Embryonic facial prominence (tissue), 1 donor: Measurements from ENCODE around the gene FMNL2.

Source experiments
- DNase-seq: peaks from one replicate; pipeline ENCODE4 v3.0.0-alpha.2; 2016; ENCODE audit errors: extremely low spot score

The FMNL2 gene

DNA sequence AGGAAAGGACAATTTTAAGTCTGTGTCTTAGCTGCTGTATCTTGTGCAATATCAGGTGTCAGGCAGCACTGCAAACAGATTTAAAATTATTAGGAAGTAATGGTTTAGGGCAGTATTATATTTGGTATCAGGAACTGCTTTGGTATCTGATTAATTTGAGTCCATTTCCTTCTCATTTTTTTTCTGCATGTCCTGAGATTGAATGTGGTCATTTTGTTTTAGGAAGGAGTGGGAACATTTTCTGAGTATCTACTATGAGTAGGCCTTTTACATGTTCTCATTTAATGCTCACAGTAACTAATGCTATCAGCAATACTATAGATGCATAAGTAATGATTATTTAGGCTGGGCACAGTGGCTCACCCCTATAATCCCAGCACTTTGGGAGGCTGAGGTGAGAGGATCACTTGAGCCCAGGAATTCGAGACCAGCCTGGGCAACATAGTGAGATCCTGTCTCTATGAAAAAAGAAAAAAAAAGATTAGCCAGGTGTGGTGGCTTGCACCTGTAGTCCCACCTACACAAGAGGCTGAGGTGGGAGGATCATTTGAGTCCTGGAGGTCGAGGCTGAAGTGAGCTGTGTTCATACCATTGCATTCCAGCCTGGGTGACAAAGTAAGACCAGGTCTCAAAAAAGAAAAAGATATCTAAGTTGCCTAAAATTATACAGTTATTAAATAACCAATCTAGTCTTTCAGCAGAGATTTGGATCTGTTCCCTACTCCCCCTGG lies 4.7 kb downstream of the FMNL2 start:
- no peak for DNase-seq

DNA sequence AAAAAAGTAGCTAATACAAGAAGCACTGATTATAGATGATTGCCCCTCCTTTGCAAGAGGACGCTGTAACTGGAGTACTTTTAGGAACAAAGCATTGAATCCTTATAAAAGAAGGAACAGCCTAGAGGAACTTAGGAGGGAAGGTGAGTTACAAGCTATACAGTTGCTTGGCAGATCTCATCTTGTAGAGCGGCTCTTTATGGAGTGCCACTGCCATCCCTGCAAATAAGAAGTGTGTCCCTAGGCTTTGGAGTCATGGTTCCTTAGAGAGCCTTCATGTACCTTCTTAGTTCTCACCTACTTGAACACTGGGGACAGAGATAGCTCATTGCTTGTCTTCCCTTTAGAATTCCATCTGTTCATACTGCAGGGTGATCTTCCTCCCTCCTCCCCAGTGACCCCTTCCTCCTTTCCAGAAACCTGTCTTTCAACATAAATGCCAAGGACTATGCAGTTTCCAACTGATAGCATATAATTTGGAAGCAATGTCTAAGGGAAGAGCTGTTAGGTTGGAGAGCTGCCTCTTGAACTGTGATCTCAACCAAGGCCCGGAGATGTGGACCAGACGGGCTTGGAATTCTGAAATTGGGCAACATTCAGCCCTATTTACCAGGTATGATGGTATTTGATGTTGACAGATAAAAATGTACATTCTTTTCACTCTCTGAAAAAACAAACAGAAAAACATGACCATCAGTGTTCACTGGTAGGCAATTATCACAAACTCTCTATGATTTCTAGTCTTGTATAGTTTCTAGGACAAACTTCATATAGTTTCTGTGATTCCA lies 7.5 kb downstream of the FMNL2 start:
- DNase-seq: no peak

DNA sequence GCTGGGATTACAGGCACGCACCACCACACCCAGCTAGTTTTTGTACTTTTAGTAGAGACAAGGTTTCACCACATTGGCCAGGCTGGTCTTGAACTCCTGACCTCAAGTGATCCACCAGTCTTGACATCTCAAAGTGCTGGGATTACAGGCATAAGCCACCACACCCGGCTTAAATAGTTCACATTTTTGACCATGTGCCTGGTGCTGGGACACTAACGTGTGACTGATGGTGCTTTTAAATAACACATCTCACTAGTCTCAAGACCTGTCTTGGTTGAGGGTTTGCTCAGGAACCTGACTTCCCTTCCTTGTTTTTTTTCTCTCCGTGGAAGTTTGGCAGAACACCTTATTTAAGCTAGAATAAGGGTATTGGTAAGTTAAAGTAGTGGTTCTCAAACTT lies 8.5 kb downstream of the FMNL2 start:
- DNase-seq: no peak

- no peak for DNase-seq
These were observed 9.7 kb downstream of the FMNL2 start for GRCh38 chr2:152344579-152345195.

- DNase-seq: no peak
These were observed 12.1 kb downstream of the FMNL2 start for GRCh38 chr2:152347076-152347475.

DNA sequence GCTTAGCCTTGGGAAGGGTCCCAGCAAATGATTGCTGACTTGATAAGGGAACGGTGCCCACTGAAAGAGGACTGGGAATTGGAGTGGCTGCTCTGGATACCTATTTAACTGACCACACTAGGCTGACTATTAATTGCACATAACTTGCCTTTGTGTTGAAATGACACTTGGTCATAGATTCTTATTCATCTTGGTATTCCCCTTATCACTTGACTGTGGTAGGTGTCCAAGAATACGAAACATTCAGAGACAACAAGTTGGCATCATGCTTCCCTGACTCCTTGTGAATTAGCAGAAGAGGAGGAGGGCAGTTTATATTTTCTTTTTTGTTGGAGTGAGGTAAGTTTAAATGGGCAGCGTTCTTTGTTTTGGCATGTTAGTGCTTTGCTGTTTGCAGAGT lies 13.4 kb downstream of the FMNL2 start:
- DNase-seq: no peak

- no peak for DNase-seq
These were observed 14.4 kb downstream of the FMNL2 start for GRCh38 chr2:152349416-152349815.

GRCh38 chr2:152350155-152350679 lies 15.2 kb downstream of the FMNL2 start:
- DNase-seq: no peak

- DNase-seq: no peak
These were observed 17.6 kb downstream of the FMNL2 start for GRCh38 chr2:152352616-152353015.

DNA sequence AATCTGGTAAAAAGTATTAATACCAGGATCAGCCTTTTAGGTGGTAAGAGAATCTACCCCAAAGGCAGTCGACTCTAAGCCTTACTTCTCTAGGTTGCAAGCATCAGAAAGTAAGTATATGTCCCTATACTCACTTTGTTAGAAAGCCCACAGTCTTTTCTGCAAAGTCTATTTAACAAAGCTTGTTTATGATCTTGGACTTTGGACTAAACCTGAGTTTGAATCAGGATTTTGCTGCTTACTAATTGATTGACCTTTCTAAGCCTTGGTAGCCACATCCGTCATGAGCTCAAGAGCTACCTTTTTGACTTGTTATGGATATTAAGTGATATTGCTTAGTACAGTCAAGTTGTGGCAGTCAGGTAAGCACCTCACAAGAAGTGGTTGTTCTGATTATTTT lies 18.4 kb downstream of the FMNL2 start:
- DNase-seq: no peak

DNA sequence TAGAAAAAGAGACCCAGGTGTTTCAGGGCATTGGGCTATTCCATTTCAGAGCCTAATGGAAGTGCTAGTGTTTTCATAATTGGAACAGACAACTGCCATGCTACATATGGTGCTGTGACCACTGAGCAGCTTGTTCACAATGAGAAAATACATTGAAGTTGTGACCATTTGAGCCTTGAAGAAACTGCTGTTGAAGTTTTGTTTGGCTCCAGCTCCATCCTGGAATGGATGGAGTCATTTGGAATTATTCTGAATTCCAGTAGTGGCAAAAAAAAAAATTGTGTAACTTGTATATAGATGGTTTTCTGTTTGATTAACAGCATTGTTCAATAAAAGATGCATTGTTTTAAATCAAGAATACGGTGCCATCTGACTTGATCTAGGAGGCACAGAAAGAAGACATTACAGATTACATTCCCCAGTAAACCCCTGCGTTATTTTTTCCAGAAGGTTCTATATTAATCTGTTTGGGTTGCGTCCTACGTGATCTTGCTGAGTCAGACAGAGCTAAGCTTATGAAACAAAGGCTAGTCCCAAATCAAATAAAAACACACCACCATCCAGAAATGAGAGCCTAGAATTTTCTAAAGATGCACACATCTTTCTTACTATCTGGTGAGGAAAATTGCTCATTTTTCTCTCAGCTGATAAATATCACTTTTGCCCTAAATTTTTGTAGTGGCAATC lies 19.2 kb downstream of the FMNL2 start:
- no peak for DNase-seq

- DNase-seq: no peak
These were observed 19.9 kb downstream of the FMNL2 start for GRCh38 chr2:152354909-152355308.

GRCh38 chr2:152355409-152355831 lies 20.4 kb downstream of the FMNL2 start:
- no peak for DNase-seq

DNA sequence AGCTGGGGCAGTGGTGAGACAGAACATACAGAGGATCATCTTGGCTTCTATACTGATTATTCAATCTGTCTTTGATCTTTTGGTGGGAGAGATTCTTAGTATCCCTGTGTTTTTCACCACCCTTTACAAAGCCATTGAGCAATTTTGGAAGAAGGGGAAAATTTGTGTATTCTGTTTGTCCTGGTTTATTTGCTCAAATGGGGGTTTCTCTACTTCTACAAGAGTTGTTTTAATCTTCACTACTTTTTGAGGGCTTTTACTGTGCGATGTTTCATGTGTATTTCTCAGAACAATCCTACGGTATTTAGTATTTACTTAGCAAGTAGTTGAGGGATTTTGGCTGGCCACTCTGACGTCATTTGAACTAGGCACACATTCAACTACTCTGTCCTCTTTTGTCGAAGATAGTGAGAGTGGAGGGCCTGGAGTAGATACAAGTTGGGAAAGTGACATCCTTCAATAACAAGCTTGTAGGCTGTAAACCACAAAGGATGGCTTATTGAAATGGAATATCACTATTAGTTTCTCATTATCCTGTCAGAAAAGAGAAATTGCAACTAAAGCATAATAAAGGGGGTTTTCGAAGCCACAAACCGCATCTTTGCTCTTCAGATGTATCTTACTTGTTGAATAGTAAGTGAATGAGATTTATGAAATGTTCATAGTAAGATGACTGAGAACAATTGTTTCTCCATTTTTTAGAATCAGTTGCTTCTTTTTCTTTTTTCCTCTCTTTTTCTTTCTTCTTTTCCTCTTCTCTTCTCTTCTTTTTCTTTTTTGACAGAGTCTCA lies 24.8 kb downstream of the FMNL2 start:
- DNase-seq: no peak

DNA sequence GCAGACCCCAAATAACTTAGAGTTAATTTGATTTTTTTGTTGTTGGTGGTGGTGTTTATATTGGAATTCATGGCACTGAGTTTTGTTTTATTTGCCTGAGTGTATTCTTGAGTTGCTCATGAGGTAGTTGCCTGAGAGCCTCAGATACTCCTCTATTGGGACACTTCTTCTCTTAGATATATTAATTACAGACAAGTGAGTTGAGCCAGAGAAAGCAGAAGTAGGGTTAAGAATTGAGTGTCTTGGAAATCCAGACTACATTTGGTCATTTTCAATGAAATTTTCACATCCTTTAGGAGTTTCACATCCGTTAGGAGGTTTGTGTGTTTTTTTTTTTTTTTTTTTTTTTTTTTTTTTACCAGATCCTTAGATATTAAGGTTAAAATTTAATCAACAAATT lies 29.0 kb downstream of the FMNL2 start:
- no peak for DNase-seq

GRCh38 chr2:152367547-152368390 lies 32.8 kb downstream of the FMNL2 start:
- DNase-seq: no peak

DNA sequence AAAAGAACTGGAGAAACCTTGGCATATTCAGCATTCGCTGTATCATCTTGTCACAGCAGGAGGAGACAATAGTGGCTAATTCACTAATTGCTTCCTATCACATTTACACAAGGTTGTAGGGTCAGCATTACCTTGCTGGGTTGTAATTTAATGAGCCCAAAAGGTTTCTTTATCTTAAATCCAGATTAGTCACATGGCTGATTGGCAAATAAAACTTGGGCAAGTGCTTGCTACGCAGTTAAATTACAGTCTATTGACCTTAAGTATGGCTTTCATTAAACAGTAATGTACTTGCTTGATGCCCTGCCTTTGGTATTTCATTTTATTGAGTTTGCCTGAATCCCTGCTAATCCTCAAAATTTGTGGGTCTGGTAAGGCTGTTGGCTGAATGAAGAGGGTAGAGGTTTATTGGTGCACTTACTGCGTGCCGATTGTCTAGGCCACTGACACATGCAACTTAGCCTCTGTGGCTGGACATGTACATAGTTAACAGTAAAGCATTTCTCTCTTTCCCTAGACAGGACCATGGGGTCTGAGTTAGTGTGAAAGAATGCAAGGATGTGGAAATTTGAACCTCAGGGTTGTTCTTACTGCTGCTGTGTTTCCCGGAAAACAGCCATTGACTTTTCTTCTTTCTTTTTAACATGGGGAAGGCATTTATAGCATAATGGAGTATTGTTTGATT lies 34.3 kb downstream of the FMNL2 start:
- no peak for DNase-seq

DNA sequence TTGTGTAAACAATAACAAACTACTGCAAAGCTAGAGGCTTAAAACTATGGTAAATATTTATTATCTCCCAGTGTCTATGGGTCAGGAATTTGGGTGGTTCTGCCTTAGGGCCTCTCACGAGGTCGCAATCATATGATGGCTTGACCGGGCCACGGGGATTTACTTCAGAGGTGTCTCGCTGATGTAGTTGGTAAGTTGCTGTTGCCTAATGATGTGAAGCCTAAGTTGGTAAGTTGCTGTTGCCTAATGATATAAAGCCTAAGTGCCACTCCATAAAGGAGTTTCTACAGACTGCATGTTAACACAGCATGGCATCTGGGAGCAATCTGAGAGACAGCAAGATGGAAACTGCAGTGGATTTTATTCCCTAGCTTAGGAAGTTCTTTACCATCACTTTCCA lies 35.8 kb downstream of the FMNL2 start:
- DNase-seq: no peak

DNA sequence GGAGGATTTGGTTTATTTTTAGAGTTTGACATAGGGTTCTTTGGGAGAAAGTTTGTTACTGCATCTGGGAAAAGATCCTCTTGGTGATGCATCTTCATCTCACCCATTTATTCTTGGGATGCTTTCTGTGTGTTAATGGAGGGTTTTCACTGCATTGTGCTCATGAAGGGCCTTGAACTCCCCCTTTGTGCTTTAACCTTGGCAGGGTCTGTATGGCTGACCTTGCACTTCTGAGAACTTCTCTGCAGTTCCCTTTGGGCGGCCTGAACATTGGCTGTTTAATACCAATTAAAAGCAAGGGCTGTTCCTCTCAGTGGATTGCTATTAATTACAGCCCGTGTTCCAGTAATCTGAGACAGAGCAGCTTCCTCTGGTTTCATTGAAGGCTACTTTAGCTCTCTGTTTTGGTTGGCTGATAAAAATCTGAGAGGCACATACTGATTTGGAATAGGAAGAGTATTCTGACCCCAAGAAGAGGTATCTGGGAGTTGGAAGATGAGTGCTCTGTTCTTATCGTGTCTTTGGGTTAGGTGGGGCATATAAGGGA lies 37.5 kb downstream of the FMNL2 start:
- no peak for DNase-seq
